ENCODE measurements around the gene SMC1B.

DNA sequence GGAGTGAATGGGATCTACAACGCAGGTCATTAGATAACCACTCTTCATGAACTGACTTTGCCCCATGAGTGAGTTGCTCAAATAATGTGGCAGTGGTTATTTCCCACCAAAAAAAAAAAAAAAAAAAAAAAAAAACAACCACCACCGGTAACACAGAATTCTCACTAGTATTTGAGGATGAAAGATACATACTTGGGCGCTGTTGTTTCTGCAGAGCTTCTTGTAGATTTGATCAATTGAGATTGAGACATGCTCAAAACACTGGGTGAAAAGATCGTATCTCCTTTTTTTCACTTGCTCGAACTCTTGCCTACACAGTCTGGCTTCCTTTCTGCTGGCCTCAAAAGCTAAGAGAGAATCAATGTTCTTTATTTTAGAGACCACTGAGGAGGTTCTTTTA is 59.6 kb downstream of the SMC1B start:
- TF ChIP-seq, protein P1, sequence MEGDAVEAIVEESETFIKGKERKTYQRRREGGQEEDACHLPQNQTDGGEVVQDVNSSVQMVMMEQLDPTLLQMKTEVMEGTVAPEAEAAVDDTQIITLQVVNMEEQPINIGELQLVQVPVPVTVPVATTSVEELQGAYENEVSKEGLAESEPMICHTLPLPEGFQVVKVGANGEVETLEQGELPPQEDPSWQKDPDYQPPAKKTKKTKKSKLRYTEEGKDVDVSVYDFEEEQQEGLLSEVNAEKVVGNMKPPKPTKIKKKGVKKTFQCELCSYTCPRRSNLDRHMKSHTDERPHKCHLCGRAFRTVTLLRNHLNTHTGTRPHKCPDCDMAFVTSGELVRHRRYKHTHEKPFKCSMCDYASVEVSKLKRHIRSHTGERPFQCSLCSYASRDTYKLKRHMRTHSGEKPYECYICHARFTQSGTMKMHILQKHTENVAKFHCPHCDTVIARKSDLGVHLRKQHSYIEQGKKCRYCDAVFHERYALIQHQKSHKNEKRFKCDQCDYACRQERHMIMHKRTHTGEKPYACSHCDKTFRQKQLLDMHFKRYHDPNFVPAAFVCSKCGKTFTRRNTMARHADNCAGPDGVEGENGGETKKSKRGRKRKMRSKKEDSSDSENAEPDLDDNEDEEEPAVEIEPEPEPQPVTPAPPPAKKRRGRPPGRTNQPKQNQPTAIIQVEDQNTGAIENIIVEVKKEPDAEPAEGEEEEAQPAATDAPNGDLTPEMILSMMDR (IDR thresholded peaks at IDR 0.05; ENCODE audit: poor library complexity): no peak
- TF ChIP-seq EZH2phosphoT487 (IDR thresholded peaks at IDR 0.05; ENCODE audit: low read depth, severe bottlenecking, unreplicated experiment): no peak

Data from hepatocyte (in vitro differentiated cells).